Activated B cell treated with CpG ODN at 0.5 μM for 24 hours (primary cell): ENCODE results near the gene OSBPL1A. TPM values are rescaled to one million over a fixed set of nuclear protein-coding genes. Genes with fewer than 3 reads are reported as not detected.

Experiments used
- ATAC-seq: fragments of 200-7000 bp; cut with Tn5 transposase; one replicate; pipeline ENCODE4 v1.10.0; 2021; ENCODE audit warnings: low read depth, mild to moderate bottlenecking, moderate library complexity
- CTCF ChIA-PET: fragments of 350-600 bp; sonication (Branson Sonifier 250); formaldehyde crosslinking; loops from one replicate; lab custom pipeline; 2021; ENCODE audit warnings: antibody characterized with exemption; lab: Charles Lee
- POLR2A ChIA-PET: fragments of 350-600 bp; sonication (Branson Sonifier 250); formaldehyde crosslinking; loops from one replicate; lab custom pipeline; 2021; ENCODE audit warnings: antibody characterized with exemption; lab: Charles Lee
- DNase-seq: peaks from one replicate; pipeline ENCODE4 v3.0.0; 2022
- H3K27ac Mint-ChIP-seq: one replicate; pipeline ENCODE4 v1.8.0; 2020; ENCODE audit warnings: mixed read lengths
- H3K27me3 Mint-ChIP-seq: one replicate; pipeline ENCODE4 v1.8.0; 2021; ENCODE audit warnings: mixed read lengths
- H3K36me3 Mint-ChIP-seq: one replicate; pipeline ENCODE4 v1.8.0; 2021; ENCODE audit warnings: low read depth, mixed read lengths
- H3K4me1 Mint-ChIP-seq: one replicate; pipeline ENCODE4 v1.8.0; 2021; ENCODE audit warnings: mixed read lengths
- H3K4me3 Mint-ChIP-seq: one replicate; pipeline ENCODE4 v1.8.0; 2020; ENCODE audit warnings: mild to moderate bottlenecking, mixed read lengths
- H3K9me3 Mint-ChIP-seq: one replicate; pipeline ENCODE4 v1.8.0; 2020; ENCODE audit warnings: mixed read lengths
- intact Hi-C: fragments of 100-400 bp; cut with micrococcal nuclease; formaldehyde crosslinking; loops from one replicate; pipeline ENCODE4 v1.15.1; 2024
- total RNA-seq: library from RNA; stranded (reverse); gene quantifications from 2 replicates; pipeline ENCODE4 v1.2.3, GENCODE V29; 2022
- TF ChIP-seq, protein P1 (sequence below): fragments of 200-600 bp; IDR thresholded peaks from one replicate; pipeline ENCODE4 v1.8.0; 2022; ENCODE audit warnings: antibody characterized with exemption, mild to moderate bottlenecking

OSBPL1A gene
- total RNA-seq, 1 donor from 2014 or later: 0.80 TPM

DNA sequence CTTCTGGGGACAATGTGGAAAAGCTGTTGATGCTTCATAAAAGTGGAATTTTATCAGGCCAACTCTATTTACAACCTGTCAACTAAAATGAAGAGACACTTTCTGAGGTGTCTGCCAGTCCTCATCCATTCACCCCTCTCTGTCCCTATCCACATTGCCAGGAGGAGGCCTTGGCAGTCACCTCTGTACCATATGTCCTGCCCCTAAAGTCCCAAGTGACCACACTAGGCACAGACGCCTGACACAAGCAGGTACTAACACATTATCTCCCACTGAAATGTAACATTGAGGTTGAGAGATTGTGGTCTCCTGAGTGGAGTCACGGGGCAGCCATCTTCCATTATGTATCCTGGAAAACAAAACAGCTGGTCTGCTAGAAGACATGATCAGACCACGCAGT lies 71.4 kb downstream of the OSBPL1A start:
- Mint-ChIP-seq H3K36me3 (no peaks in the 10 kb centered on the region), H3K9me3 (no peaks in the 10 kb centered on the region), H3K27me3 (no peaks in the 10 kb centered on the region), H3K27ac (no peak overlapping the region), H3K4me1 (no peaks in the 10 kb centered on the region), H3K4me3 (no peak overlapping the region)
- CTCF ChIA-PET: interaction anchor here (1.2 kb wide), 1 partner anchor 149 kb away, joined by 4 read pairs; no protein-coding TSS in a partner anchor
- intact Hi-C loops: no loop called here
- TF ChIP-seq, protein P1, sequence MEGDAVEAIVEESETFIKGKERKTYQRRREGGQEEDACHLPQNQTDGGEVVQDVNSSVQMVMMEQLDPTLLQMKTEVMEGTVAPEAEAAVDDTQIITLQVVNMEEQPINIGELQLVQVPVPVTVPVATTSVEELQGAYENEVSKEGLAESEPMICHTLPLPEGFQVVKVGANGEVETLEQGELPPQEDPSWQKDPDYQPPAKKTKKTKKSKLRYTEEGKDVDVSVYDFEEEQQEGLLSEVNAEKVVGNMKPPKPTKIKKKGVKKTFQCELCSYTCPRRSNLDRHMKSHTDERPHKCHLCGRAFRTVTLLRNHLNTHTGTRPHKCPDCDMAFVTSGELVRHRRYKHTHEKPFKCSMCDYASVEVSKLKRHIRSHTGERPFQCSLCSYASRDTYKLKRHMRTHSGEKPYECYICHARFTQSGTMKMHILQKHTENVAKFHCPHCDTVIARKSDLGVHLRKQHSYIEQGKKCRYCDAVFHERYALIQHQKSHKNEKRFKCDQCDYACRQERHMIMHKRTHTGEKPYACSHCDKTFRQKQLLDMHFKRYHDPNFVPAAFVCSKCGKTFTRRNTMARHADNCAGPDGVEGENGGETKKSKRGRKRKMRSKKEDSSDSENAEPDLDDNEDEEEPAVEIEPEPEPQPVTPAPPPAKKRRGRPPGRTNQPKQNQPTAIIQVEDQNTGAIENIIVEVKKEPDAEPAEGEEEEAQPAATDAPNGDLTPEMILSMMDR: no peak
- ATAC-seq (no peak), DNase-seq (no peak)
- POLR2A ChIA-PET: no interaction called here

DNA sequence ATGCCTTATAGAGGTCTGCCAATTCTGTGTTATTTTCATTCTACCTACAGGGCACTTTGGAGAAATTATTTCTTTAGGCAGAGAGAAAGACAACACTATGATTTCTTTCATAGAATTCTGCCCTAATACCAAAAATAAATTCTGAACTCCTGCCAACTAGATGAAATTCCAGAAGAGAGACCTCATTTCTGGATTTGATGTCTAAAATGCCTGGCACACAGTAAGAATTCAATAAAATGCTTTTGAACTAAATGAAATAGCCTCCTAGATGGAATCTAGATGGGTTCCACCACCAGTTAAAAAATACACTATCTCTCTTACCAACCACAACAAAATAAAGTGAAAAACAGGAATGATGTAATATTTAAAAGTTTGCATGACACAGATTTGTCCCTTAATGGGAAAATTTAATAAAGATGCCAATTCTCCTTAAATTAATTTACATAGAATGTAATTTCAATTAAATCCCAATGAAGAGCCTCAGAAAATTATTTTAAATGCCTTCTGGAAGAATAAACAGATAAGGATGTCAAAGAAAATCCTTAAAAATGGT lies 75.0 kb downstream of the OSBPL1A start:
- H3K36me3 Mint-ChIP-seq: no peaks in the 10 kb centered on the region
- no peak overlapping the region for H3K27ac Mint-ChIP-seq
- ChIA-PET POLR2A (no interaction called here), CTCF (no interaction called here)
- no peaks in the 10 kb centered on the region for H3K9me3 Mint-ChIP-seq
- TF ChIP-seq, protein P1: no peak
- H3K4me1 Mint-ChIP-seq: no peaks in the 10 kb centered on the region
- DNase-seq (no peak), ATAC-seq (no peak)
- H3K4me3 Mint-ChIP-seq: no peak overlapping the region
- H3K27me3 Mint-ChIP-seq: no peaks in the 10 kb centered on the region
- intact Hi-C loops: no loop called here

DNA sequence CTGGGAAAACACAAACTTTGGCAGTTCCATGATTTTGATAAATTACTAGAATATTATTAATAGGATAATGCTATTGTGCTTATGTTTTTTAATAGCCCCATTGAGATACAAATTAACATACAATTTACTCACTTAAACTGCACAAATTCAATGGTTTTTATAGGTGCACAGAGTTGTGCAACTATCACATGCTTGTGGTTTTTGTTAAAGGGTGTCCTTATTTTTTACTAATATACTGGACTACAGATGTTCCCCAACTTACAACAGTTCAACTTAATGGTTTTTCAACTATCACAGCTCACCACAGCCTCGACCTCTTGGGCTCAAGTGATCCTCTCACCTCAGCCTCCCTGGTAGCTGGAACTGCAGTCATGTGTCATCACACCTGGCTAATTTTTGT lies 76.6 kb downstream of the OSBPL1A start:
- no peak overlapping the region for H3K4me3 Mint-ChIP-seq
- TF ChIP-seq, protein P1: no peak
- no peaks in the 10 kb centered on the region for H3K36me3 Mint-ChIP-seq
- ATAC-seq (no peak), DNase-seq (no peak)
- ChIA-PET CTCF (no interaction called here), POLR2A (no interaction called here)
- no peaks in the 10 kb centered on the region for H3K9me3 Mint-ChIP-seq
- intact Hi-C loops: no loop called here
- no peak overlapping the region for H3K27ac Mint-ChIP-seq
- no peaks in the 10 kb centered on the region for H3K4me1 Mint-ChIP-seq
- no peaks in the 10 kb centered on the region for H3K27me3 Mint-ChIP-seq

DNA sequence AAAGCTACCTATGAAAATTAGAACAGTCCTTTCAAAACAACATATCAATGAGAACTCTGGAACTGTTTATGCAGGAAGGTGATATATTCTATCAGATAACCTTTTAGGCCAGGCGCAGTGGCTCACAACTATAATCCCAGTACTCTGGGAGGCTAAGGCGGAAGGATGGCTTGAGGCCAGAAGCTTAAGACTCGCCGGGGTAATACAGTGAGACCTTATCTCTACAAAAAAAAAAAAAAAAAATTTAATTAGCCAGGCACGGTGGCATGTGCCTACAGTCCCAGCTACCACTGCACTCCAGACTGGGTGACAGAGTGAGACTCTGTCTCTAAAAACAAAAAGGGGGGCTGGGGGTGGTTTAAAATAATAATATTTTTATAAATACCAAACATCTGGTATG lies 77.9 kb downstream of the OSBPL1A start:
- CTCF ChIA-PET: no interaction called here
- intact Hi-C loops: no loop called here
- no peaks in the 10 kb centered on the region for H3K27me3 Mint-ChIP-seq

DNA sequence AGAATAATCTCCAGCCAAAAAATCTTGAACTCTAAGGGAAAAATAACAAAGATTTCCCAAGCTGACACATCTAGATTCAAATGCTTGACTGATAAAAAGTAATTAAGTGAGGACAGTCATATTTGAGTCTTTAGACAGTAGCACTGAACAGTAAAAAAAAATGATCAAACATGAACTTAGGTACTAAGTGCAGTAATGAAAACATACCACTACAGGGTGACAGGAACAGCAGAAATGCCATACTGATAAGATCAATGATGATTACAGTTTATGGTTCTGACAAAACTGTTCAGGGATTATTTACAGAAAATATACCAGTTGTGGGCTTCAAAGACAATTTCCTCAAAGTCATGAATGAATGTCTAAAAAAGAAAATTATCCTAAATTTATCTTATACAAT lies 80.3 kb downstream of the OSBPL1A start:
- DNase-seq (no peak), ATAC-seq (no peak)
- TF ChIP-seq, protein P1: no peak
- ChIA-PET CTCF (no interaction called here), POLR2A (no interaction called here)
- Mint-ChIP-seq H3K27me3 (no peaks in the 10 kb centered on the region), H3K4me1 (no peaks in the 10 kb centered on the region), H3K27ac (no peak overlapping the region), H3K36me3 (no peaks in the 10 kb centered on the region), H3K9me3 (no peaks in the 10 kb centered on the region), H3K4me3 (no peak overlapping the region)
- intact Hi-C loops: no loop called here

More for the DNA sequence above, 77.9 kb downstream of the OSBPL1A start:
- DNase-seq (no peak), ATAC-seq (no peak)
- TF ChIP-seq, protein P1: no peak
- Mint-ChIP-seq H3K36me3 (no peaks in the 10 kb centered on the region), H3K9me3 (no peaks in the 10 kb centered on the region), H3K4me3 (no peak overlapping the region), H3K27ac (no peak overlapping the region), H3K4me1 (no peaks in the 10 kb centered on the region)
- POLR2A ChIA-PET: no interaction called here
